Measurements from ENCODE around the gene UBA6.
"Not testable (repeated sequence)": the region's sequence is repeated elsewhere in the genome, so short reads cannot be mapped to it uniquely, and the experiment has no call there.

Gene UBA6

GRCh38 chr4:67700738-67701516, at the start of gene UBA6:
TSS of gene UBA6 (minus strand) at chr4:67701155. CDS start at chr4:67701119, 36 bp downstream.
- peak; percentile 94 for DNase-seq

GRCh38 chr4:67750691-67751090, 49.7 kb upstream of the UBA6 start:
- no peak for DNase-seq

GRCh38 chr4:67749286-67749685, 48.3 kb upstream of the UBA6 start:
- DNase-seq, result no peak

GRCh38 chr4:67746797-67747495, 46.0 kb upstream of the UBA6 start:
- DNase-seq, result peak; percentile 37

- no peak for DNase-seq
Observed at GRCh38 chr4:67744561-67745283, 43.8 kb upstream of the UBA6 start.

GRCh38 chr4:67743194-67743593, 42.2 kb upstream of the UBA6 start:
- no peak for DNase-seq

- DNase-seq, result no peak
Observed at GRCh38 chr4:67736262-67736661, 35.3 kb upstream of the UBA6 start.

GRCh38 chr4:67735325-67735724, 34.4 kb upstream of the UBA6 start:
- no peak for DNase-seq

GRCh38 chr4:67730511-67730910, 29.6 kb upstream of the UBA6 start:
- DNase-seq, result not testable (repeated sequence)

GRCh38 chr4:67727124-67727850, 26.3 kb upstream of the UBA6 start:
- DNase-seq, result no peak

- no peak for DNase-seq
Observed at GRCh38 chr4:67725981-67726380, 25.0 kb upstream of the UBA6 start.

GRCh38 chr4:67725132-67725531, 24.2 kb upstream of the UBA6 start:
- no peak for DNase-seq

- DNase-seq, result no peak
Observed at GRCh38 chr4:67723949-67724348, 23.0 kb upstream of the UBA6 start.

GRCh38 chr4:67723341-67723740, 22.4 kb upstream of the UBA6 start:
- no peak for DNase-seq

GRCh38 chr4:67721770-67722597, 21.0 kb upstream of the UBA6 start:
- DNase-seq, result no peak

- DNase-seq, result no peak
Observed at GRCh38 chr4:67721315-67721769, 20.4 kb upstream of the UBA6 start.

GRCh38 chr4:67719953-67720617, 19.1 kb upstream of the UBA6 start:
- no peak for DNase-seq

- no peak for DNase-seq
Observed at GRCh38 chr4:67718848-67719247, 17.9 kb upstream of the UBA6 start.

- no peak for DNase-seq
Observed at GRCh38 chr4:67717586-67717985, 16.6 kb upstream of the UBA6 start.

- no peak for DNase-seq
Observed at GRCh38 chr4:67714955-67715354, 14.0 kb upstream of the UBA6 start.

GRCh38 chr4:67714248-67714583, 13.3 kb upstream of the UBA6 start:
- DNase-seq, result no peak

Measured in CD4-positive, alpha-beta T cell treated with Interleukin-21 for 1 hour (primary cell).